Astrocyte of the cerebellum (primary cell): ENCODE measurements around the gene VWA8.
"Not testable (repeated sequence)": the region's sequence is repeated elsewhere in the genome, so short reads cannot be mapped to it uniquely, and the experiment has no call there.

ENCODE experiments used
- DNase-seq: peaks from one replicate; pipeline ENCODE4 v3.0.0-alpha.2; 2011; ENCODE audit warnings: low read depth
- H3K4me3 ChIP-seq: 2 replicates; pipeline ENCODE4 v1.5.1; 2011; ENCODE audit warnings: mild to moderate bottlenecking, low read depth, low read length, moderate library complexity
- CTCF ChIP-seq: IDR thresholded peaks from 2 replicates; pipeline ENCODE4 v1.5.1; 2012; ENCODE audit warnings: low read length, low read depth, moderate library complexity, mild to moderate bottlenecking; ENCODE audit errors: missing control alignments
- in situ Hi-C: cut with HindIII; loops from 2 replicates; pipeline ENCODE4 v1.10.0; 2017; ENCODE audit warnings: low sequenced_read_pairs

VWA8 gene

GRCh38 chr13:41643507-41643906, 317.4 kb downstream of the VWA8 start:
- DNase-seq = no peak
- in situ Hi-C loops = no loop called here
- TF ChIP-seq CTCF = no peak
- no peak overlapping the region for H3K4me3 ChIP-seq

GRCh38 chr13:41641961-41642360, 318.9 kb downstream of the VWA8 start:
- in situ Hi-C loops = no loop called here
- DNase-seq = no peak
- no peak overlapping the region for H3K4me3 ChIP-seq
- TF ChIP-seq CTCF = no peak

GRCh38 chr13:41641429-41641828, 319.5 kb downstream of the VWA8 start:
- H3K4me3 ChIP-seq = no peak overlapping the region
- TF ChIP-seq CTCF = no peak
- in situ Hi-C loops = no loop called here
- no peak for DNase-seq

GRCh38 chr13:41639955-41640780, 320.7 kb downstream of the VWA8 start:
- DNase-seq = no peak
- no peak overlapping the region for H3K4me3 ChIP-seq
- TF ChIP-seq CTCF = no peak
- in situ Hi-C loops = no loop called here

GRCh38 chr13:41639237-41639904, 321.5 kb downstream of the VWA8 start:
- H3K4me3 ChIP-seq = no peak overlapping the region
- in situ Hi-C loops = no loop called here
- no peak for TF ChIP-seq CTCF
- no peak for DNase-seq

GRCh38 chr13:41637586-41637985, 323.3 kb downstream of the VWA8 start:
- no peak overlapping the region for H3K4me3 ChIP-seq
- in situ Hi-C loops = no loop called here
- TF ChIP-seq CTCF = no peak
- DNase-seq = no peak

GRCh38 chr13:41637032-41637431, 323.9 kb downstream of the VWA8 start:
- DNase-seq, in situ Hi-C loops, H3K4me3 ChIP-seq: not testable (repeated sequence)

GRCh38 chr13:41636590-41636989, 324.3 kb downstream of the VWA8 start:
- H3K4me3 ChIP-seq, in situ Hi-C loops, DNase-seq: not testable (repeated sequence)
